Measurements from ENCODE around the gene OR8B3.

The OR8B3 gene

DNA sequence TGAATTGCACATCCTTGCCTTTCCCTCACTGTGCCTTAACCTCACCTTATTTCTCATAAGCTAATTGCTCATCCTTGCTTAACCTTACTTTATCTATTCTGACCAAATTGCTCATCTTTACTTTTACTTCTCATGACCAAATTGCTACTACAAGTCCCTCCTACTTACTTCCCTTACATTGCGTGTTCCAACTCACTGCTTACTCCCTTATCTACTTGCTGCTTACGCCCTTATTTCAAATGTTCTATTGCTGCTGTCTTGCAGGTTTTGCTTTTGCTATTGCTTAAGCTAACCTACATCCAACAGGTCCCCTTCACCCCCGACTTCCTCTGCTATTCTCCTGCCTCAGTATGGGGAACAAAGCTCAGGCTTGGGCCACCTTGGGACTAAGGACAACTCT, 22.5 kb downstream of the OR8B3 start:
- DNase-seq (ENCODE audit: low read depth in 3 of 3) = no peak

- DNase-seq (ENCODE audit: low read depth in 3 of 3) = no peak
These were observed 39.3 kb downstream of the OR8B3 start for GRCh38 chr11:124359566-124359965.

DNA sequence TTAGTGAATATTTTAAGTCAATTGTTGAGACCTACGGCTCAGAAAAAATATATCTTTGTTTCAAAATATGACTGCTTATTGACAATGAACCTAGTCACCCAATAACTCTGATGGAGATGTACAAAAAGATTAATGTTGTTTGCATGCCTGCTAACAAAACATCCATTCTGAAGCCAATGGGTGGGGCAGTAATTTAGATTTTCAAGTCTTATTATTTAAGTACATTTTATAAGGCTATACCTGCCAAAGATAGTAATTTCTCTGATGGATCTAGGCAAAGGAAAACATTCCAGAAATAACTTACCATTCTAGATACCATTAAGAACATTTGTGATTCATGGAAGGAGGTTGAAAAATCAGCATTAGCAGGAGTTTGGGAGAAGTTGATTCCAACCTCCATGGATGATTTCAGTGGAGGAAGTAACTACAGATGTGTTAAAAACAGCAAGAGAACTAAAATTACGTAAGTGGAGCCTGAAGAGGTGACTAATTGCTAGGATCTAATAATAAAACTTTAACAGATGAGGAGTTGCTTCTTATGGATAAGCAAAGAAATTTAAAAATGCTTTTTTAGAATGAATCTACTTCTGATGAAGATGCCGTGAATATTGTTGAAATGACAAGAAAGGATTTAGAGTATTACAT, 52.4 kb downstream of the OR8B3 start:
- no peak for DNase-seq (ENCODE audit: low read depth in 3 of 3)

Measured in stimulated activated CD4-positive, alpha-beta T cell treated with anti-CD3 and anti-CD28 coated beads, TNF-alpha, amount 100 ng/mL, for 24 hours (primary cell).